CD4-positive, alpha-beta T cell treated with Interleukin-2 at 100 ng/mL for 4 hours (primary cell): ENCODE data around the gene ZNF738.

Experiments used
- DNase-seq: peaks from one replicate; pipeline ENCODE4 v3.0.0-alpha.2; 2020; ENCODE audit warnings: low spot score

The ZNF738 gene

DNA sequence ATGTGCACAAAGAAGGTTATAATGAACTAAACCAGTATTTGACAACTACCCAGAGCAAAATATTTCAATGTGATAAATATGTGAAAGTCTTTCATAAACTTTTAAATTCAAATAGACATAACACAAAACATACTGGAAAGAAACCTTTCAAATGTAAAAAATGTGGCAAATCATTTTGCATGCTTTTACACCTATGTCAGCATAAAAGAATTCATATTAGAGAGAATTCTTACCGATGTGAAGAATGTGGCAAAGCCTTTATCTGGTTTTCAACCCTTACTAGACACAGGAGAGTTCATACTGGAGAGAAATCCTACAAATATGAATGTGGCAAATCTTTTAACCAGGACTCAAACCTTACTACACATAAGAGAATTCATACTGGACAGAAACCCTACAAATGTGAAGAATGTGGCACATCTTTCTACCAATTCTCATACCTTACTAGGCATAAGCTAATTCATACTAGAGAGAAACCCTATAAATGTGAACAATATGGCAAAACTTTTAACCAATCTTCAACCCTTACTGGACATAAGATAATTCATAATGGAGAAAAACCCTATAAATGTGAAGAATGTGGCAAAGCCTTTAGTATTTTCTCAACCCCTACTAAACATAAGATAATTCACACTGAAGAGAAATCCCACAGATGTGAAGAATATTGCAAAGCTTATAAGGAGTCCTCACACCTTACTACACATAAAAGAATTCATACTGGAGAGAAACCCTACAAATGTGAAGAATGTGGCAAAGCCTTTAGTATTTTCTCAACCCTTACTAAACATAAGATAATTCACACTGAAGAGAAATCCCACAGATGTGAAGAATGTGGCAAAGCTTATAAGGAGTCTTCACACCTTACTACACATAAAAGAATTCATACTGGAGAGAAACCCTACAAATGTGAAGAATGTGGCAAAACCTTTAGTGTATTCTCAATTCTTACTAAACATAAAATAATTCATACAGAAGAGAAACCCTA, 64.5 kb downstream of the ZNF738 start:
- no peak for DNase-seq
